Measurements from ENCODE around the gene POU3F3. TPM values are rescaled to one million over a fixed set of nuclear protein-coding genes. Genes with fewer than 3 reads are reported as not detected.

Gene POU3F3
- total and polyA plus RNA-seq, 2 of the 8 experiments (the other 6 are each of a cell fraction or from before 2014, with no cell fraction given): 0.09 TPM; not detected in 1

DNA sequence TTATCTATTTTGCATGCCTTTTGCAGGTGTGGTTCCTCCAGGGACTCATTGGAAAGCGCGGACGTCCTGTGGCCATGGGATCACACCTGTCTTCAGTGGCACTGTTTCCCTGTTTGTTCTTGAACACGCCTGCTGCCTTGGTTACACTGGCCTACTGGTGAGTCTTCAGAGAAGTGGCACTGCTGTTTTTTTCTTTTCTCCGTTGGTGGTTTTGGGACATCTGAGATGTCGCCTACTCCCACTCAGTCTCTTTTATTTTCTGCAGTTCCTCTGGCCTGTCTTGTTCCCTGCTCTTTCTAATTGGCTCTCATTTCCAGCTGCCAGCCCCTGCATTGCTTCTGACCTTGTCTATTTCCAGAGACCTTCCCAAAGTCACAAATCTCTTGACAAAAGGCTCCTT lies 35.7 kb upstream of the POU3F3 start:
- Histone ChIP-seq H3K56ac (replicated peaks; ENCODE audit: insufficient read length, low read depth, low read length) (no peak overlapping the region), H2BK20ac (ENCODE audit: low read length) (no peak overlapping the region), H2AFZ (ENCODE audit: low read length) (no peak overlapping the region), H3K4me1 (replicated peaks in 1 of 4; ENCODE audit: control insufficient read depth in 3 of 4, insufficient read depth in 4 of 4, low read length in 3 of 4) (no peaks in the 10 kb centered on the region), H4K8ac (ENCODE audit: extremely low read depth, insufficient read depth, low read length) (no peak overlapping the region), H2BK5ac (ENCODE audit: low read depth, low read length) (no peak overlapping the region), H3K14ac (ENCODE audit: insufficient read length) (no peak overlapping the region), H2BK12ac (ENCODE audit: low read depth, low read length) (no peak overlapping the region), H3K4ac (replicated peaks; ENCODE audit: insufficient read length, low read depth, low read length) (no peak overlapping the region), H2BK120ac (replicated peaks; ENCODE audit: low read depth, low read length) (no peak overlapping the region), H3K4me2 (ENCODE audit: insufficient read depth in 1 of 2, low read depth in 2 of 2, low read length in 2 of 2) (no peak overlapping the region), H4K5ac (ENCODE audit: insufficient read length, low read depth, low read length) (no peak overlapping the region), H3K79me2 (ENCODE audit: control insufficient read depth in 1 of 2, insufficient read depth in 2 of 2, low read length in 2 of 2) (no peaks in the 10 kb centered on the region), H3K27me3 (replicated peaks in 1 of 4; ENCODE audit: control insufficient read depth in 3 of 4, extremely low read depth in 1 of 4, insufficient read depth in 3 of 4, low read length in 3 of 4) (no peaks in the 10 kb centered on the region), H3K23me2 (ENCODE audit: low read depth, low read length) (no peaks in the 10 kb centered on the region), H3K9ac (replicated peaks in 1 of 4; ENCODE audit: extremely low read depth in 1 of 4, low read depth in 3 of 4, low read length in 3 of 4) (no peak overlapping the region), H4K20me1 (replicated peaks in 1 of 2; ENCODE audit: control insufficient read depth in 1 of 2, insufficient read depth in 2 of 2, low read length in 2 of 2) (no peaks in the 10 kb centered on the region), H3K23ac (ENCODE audit: insufficient read length) (no peak overlapping the region), H3K36me3 (ENCODE audit: control insufficient read depth in 2 of 4, insufficient read depth in 4 of 4, low read length in 3 of 4) (no peaks in the 10 kb centered on the region), H3K79me1 (ENCODE audit: low read depth, low read length) (no peaks in the 10 kb centered on the region), H4K91ac (replicated peaks; ENCODE audit: insufficient read length, low read length) (no peak overlapping the region), H3K27ac (ENCODE audit: low read depth, low read length) (no peak overlapping the region), H2BK15ac (ENCODE audit: low read length) (no peak overlapping the region), H3K9me3 (ENCODE audit: insufficient read depth in 2 of 2, low read depth in 1 of 2, low read length in 1 of 2) (no peaks in the 10 kb centered on the region), H2AK5ac (ENCODE audit: low read depth, low read length) (no peak overlapping the region), H3K4me3 (ENCODE audit: extremely low read depth in 1 of 4, insufficient read depth in 2 of 4, low read depth in 3 of 4, low read length in 4 of 4) (no peak overlapping the region), H3K18ac (ENCODE audit: extremely low read depth, low read length) (no peak overlapping the region)
- WGBS, 2 experiments (ENCODE audit: extremely low coverage in 1 of 2, insufficient coverage in 1 of 2, insufficient read length in 1 of 2, insufficient replicate concordance in 2 of 2, low coverage in 1 of 2, low lambda C conversion rate in 2 of 2, missing lambda C conversion rate in 1 of 2): 90% methylated on average over 6 of the region's 6 CpGs; no CpG with 5 or more reads in 1 of the 2 experiments
- DNase-seq (ENCODE audit: low read depth in 1 of 2, low spot score in 2 of 2): no peak
- CTCF ChIA-PET (ENCODE audit: partially characterized antibody): no interaction called here
- FAIRE-seq: no peak
- POLR2A ChIA-PET (ENCODE audit: partially characterized antibody): no interaction called here
- no peak for TF ChIP-seq SIN3A (conservative IDR thresholded peaks at IDR 0.05 in 1 of 2, IDR thresholded peaks at IDR 0.05 in 1 of 2; ENCODE audit: low read depth in 1 of 2, low read length in 2 of 2)
- TF ChIP-seq BCL11A (IDR thresholded peaks at IDR 0.05; ENCODE audit: low read depth in 2 of 2, low read length in 2 of 2): no peak
- no peak for TF ChIP-seq NANOG (IDR thresholded peaks at IDR 0.05; ENCODE audit: insufficient read depth, low read depth, low read length, poor library complexity, severe bottlenecking)
- no peak for TF ChIP-seq RNF2 (IDR thresholded peaks at IDR 0.05; ENCODE audit: borderline replicate concordance, low read depth, low read length, missing control alignments, poor library complexity, severe bottlenecking)
- no peak for TF ChIP-seq JUN (IDR thresholded peaks at IDR 0.05; ENCODE audit: low read depth, low read length)
- no peak for TF ChIP-seq KDM5A (IDR thresholded peaks at IDR 0.05; ENCODE audit: low read length)
- no peak for TF ChIP-seq ASH2L (IDR thresholded peaks at IDR 0.05; ENCODE audit: low read length)
- TF ChIP-seq PHF8 (conservative IDR thresholded peaks at IDR 0.05; ENCODE audit: low read depth, low read length): no peak
- no peak for TF ChIP-seq CTBP2 (IDR thresholded peaks at IDR 0.05; ENCODE audit: borderline replicate concordance, insufficient read depth, insufficient read length, low read length)
- no peak for TF ChIP-seq KDM4A (IDR thresholded peaks at IDR 0.05; ENCODE audit: low read depth, low read length, severe bottlenecking)
- no peak for TF ChIP-seq CHD2 (IDR thresholded peaks at IDR 0.05; ENCODE audit: low read length)
- no peak for TF ChIP-seq SRF (IDR thresholded peaks at IDR 0.05; ENCODE audit: low read depth, low read length)
- no peak for TF ChIP-seq POLR2AphosphoS5 (IDR thresholded peaks at IDR 0.05; ENCODE audit: low read depth, low read length)
- no peak for TF ChIP-seq SAP30 (IDR thresholded peaks at IDR 0.05; ENCODE audit: insufficient read depth, insufficient replicate concordance, low read length)
